OCI-LY3 (cell line): Measurements from ENCODE around the gene SOWAHD.
"Not testable (repeated sequence)": the region's sequence is repeated elsewhere in the genome, so short reads cannot be mapped to it uniquely, and the experiment has no call there.

ENCODE experiments used
- EZH2phosphoT487 ChIP-seq: fragments of 200-600 bp; shearing (Covaris generic); IDR thresholded peaks from 2 replicates; pipeline ENCODE4 v1.6.1; 2018; ENCODE audit warnings: antibody characterized with exemption, mixed run types, low read depth
- TF ChIP-seq, protein P1 (sequence below): fragments of 200-600, 300-600 bp; sonication (generic); IDR thresholded peaks from 2 replicates; pipeline ENCODE4 v1.5.1; 2014; ENCODE audit warnings: antibody characterized with exemption, low read length, low read depth

DNA sequence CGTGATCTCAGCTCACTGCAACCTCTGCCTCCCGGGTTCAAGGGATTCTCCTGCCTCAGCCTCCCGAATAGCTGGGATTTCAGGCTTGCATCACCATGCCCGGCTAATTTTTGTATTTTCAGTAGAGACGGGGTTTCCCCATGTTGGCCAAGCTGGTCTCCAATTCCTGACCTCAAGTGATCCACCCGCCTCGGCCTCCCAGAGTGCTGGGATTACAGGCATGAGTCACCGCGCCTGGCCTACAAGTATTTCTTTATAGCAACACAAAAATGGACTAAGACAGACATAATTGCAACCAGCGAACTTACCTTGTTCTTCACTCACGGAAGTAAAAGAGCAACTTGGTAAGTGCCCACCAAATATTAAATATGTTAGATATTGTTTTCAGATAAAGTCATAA, 10.0 kb downstream of the SOWAHD start:
- TF ChIP-seq EZH2phosphoT487, result not testable (repeated sequence)
- TF ChIP-seq, protein P1, sequence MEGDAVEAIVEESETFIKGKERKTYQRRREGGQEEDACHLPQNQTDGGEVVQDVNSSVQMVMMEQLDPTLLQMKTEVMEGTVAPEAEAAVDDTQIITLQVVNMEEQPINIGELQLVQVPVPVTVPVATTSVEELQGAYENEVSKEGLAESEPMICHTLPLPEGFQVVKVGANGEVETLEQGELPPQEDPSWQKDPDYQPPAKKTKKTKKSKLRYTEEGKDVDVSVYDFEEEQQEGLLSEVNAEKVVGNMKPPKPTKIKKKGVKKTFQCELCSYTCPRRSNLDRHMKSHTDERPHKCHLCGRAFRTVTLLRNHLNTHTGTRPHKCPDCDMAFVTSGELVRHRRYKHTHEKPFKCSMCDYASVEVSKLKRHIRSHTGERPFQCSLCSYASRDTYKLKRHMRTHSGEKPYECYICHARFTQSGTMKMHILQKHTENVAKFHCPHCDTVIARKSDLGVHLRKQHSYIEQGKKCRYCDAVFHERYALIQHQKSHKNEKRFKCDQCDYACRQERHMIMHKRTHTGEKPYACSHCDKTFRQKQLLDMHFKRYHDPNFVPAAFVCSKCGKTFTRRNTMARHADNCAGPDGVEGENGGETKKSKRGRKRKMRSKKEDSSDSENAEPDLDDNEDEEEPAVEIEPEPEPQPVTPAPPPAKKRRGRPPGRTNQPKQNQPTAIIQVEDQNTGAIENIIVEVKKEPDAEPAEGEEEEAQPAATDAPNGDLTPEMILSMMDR, result not testable (repeated sequence)
